ENCODE measurements around the gene EEF2KMT. TPM values are rescaled to one million over a fixed set of nuclear protein-coding genes. Genes with fewer than 3 reads are reported as not detected.

The EEF2KMT gene
- total and polyA plus RNA-seq, 4 donors, result 4.2 to 11.4 (median 7.3) TPM

DNA sequence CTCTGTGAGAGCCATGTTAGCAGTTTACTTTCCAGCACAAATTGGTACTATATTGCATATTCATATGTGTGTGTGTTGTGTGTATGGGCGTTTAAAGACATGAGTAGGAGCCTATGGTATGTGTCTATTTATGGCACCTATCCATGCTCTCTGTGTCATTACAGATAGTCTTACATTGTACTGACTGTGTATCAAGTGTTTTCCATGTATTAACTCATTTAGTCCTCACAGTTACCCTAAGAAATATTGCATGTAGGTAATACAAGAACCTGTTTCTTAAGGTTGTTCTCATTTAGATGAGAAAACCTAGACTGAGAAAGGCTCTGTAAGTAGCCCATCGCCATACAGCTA, 24.3 kb downstream of the EEF2KMT start:
- 94% methylated on average over 2 of the region's 2 CpGs for WGBS
- DNase-seq (ENCODE audit: low spot score), result no peak
- H3K9ac ChIP-seq (ENCODE audit: low read depth in 1 of 2, low read length in 2 of 2), result no peak overlapping the region
- TF ChIP-seq, protein P1, sequence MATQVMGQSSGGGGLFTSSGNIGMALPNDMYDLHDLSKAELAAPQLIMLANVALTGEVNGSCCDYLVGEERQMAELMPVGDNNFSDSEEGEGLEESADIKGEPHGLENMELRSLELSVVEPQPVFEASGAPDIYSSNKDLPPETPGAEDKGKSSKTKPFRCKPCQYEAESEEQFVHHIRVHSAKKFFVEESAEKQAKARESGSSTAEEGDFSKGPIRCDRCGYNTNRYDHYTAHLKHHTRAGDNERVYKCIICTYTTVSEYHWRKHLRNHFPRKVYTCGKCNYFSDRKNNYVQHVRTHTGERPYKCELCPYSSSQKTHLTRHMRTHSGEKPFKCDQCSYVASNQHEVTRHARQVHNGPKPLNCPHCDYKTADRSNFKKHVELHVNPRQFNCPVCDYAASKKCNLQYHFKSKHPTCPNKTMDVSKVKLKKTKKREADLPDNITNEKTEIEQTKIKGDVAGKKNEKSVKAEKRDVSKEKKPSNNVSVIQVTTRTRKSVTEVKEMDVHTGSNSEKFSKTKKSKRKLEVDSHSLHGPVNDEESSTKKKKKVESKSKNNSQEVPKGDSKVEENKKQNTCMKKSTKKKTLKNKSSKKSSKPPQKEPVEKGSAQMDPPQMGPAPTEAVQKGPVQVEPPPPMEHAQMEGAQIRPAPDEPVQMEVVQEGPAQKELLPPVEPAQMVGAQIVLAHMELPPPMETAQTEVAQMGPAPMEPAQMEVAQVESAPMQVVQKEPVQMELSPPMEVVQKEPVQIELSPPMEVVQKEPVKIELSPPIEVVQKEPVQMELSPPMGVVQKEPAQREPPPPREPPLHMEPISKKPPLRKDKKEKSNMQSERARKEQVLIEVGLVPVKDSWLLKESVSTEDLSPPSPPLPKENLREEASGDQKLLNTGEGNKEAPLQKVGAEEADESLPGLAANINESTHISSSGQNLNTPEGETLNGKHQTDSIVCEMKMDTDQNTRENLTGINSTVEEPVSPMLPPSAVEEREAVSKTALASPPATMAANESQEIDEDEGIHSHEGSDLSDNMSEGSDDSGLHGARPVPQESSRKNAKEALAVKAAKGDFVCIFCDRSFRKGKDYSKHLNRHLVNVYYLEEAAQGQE (IDR thresholded peaks at IDR 0.05), result no peak
- TF ChIP-seq, protein P2, sequence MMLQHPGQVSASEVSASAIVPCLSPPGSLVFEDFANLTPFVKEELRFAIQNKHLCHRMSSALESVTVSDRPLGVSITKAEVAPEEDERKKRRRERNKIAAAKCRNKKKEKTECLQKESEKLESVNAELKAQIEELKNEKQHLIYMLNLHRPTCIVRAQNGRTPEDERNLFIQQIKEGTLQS (IDR thresholded peaks at IDR 0.05), result no peak
- TF ChIP-seq RAD21 (IDR thresholded peaks at IDR 0.05) (no peak), GABPA (IDR thresholded peaks at IDR 0.05 in 1 of 2, conservative IDR thresholded peaks at IDR 0.05 in 1 of 2) (no peak), FOXA2 (IDR thresholded peaks at IDR 0.05) (no peak), EGR1 (IDR thresholded peaks at IDR 0.05; ENCODE audit: low read depth in 2 of 2) (no peak), JUND (IDR thresholded peaks at IDR 0.05) (no peak), HNF4G (IDR thresholded peaks at IDR 0.05) (no peak)
- TF ChIP-seq, protein P3, sequence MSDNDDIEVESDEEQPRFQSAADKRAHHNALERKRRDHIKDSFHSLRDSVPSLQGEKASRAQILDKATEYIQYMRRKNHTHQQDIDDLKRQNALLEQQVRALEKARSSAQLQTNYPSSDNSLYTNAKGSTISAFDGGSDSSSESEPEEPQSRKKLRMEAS (IDR thresholded peaks at IDR 0.05), result no peak
- TF ChIP-seq, protein P4, sequence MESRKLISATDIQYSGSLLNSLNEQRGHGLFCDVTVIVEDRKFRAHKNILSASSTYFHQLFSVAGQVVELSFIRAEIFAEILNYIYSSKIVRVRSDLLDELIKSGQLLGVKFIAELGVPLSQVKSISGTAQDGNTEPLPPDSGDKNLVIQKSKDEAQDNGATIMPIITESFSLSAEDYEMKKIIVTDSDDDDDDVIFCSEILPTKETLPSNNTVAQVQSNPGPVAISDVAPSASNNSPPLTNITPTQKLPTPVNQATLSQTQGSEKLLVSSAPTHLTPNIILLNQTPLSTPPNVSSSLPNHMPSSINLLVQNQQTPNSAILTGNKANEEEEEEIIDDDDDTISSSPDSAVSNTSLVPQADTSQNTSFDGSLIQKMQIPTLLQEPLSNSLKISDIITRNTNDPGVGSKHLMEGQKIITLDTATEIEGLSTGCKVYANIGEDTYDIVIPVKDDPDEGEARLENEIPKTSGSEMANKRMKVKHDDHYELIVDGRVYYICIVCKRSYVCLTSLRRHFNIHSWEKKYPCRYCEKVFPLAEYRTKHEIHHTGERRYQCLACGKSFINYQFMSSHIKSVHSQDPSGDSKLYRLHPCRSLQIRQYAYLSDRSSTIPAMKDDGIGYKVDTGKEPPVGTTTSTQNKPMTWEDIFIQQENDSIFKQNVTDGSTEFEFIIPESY (IDR thresholded peaks at IDR 0.05), result no peak
- no peak overlapping the region for H3K4me3 ChIP-seq (ENCODE audit: low read depth in 1 of 3, low read length in 3 of 3)
- peaks cover 6 to 20% (median 15%) of the 10 kb centered on the region in 4 donors for H3K36me3 ChIP-seq (ENCODE audit: control insufficient read depth in 4 of 4, insufficient read depth in 3 of 4, low read depth in 1 of 4, low read length in 3 of 4)
- no peaks in the 10 kb centered on the region for H3K27me3 ChIP-seq (ENCODE audit: control insufficient read depth in 4 of 4, insufficient read depth in 4 of 4, low read length in 3 of 4)
- H3K27ac ChIP-seq (ENCODE audit: low read depth in 1 of 2, low read length in 2 of 2), result no peak overlapping the region
- H3K4me1 ChIP-seq (ENCODE audit: control insufficient read depth in 4 of 4, insufficient read depth in 4 of 4, low read length in 3 of 4), result peaks cover 1 to 19% (median 8%) of the 10 kb centered on the region in 4 donors
- no peaks in the 10 kb centered on the region for H3K9me3 ChIP-seq (ENCODE audit: control insufficient read depth in 4 of 4, low read length in 3 of 4)

DNA sequence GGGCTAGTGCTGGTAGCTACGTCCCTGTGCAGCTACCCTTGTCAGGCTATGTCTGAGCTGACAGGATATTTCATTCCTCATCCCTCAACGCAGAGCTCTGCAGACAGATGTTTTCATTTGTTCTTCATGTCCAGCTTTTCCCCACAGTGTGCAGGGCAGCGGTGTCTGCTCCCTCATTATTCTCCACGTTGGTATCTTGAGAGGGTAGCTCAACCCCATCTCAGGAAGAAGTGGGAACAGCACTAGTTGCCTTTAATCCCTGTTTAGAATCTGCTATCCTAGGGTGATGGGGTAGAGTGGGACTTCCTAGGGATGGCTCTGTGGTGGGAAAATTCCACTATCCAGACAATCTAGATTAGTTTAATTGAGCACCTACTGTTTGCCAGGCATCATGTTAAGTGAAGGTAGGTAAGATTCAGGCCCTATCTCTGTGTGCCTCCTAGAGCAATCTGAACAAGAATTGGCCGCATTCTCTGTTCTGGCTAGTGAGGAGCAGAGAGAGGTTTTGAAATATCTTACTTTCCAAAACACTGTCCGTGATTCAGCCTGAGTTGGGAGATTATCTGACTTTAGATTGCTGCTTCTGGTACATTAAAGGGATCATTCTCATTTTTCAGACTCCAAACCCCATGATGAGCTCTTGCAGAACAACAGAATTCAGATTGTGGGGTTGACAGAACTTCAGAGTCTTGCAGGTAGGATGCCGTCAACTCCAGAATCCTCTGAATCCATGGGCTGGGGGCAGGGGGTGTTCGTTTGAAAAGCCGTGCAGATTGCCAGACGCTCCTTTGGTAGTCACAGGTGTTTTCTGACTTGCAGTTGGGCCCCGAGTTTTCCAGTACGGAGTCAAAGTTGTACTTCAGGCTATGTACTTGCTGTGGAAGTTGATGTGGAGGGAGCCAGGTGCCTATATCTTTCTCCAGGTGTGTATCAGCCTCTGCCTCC, 25.0 kb downstream of the EEF2KMT start:
- no peak for TF ChIP-seq SP1 (IDR thresholded peaks at IDR 0.05)
- TF ChIP-seq TAF1 (conservative IDR thresholded peaks at IDR 0.05), result no peak
- TF ChIP-seq, protein P4 (IDR thresholded peaks at IDR 0.05), result no peak
- no peak for TF ChIP-seq HNF4A (conservative IDR thresholded peaks at IDR 0.05)
- no peak for TF ChIP-seq NR2F2 (IDR thresholded peaks at IDR 0.05)
- TF ChIP-seq FOXA1 (IDR thresholded peaks at IDR 0.05), result no peak
- TF ChIP-seq HNF4G (IDR thresholded peaks at IDR 0.05), result no peak
- TF ChIP-seq, protein P3 (IDR thresholded peaks at IDR 0.05), result no peak
- Histone ChIP-seq H3K4me3 (ENCODE audit: low read depth in 1 of 3, low read length in 3 of 3) (peak overlapping the region; percentile 75 to 93 (median 83)), H3K36me3 (ENCODE audit: control insufficient read depth in 4 of 4, insufficient read depth in 3 of 4, low read depth in 1 of 4, low read length in 3 of 4) (peaks cover 6 to 18% (median 14%) of the 10 kb centered on the region in 4 donors), H3K4me1 (ENCODE audit: control insufficient read depth in 4 of 4, insufficient read depth in 4 of 4, low read length in 3 of 4) (peaks cover 1 to 19% (median 8%) of the 10 kb centered on the region in 4 donors), H3K27ac (ENCODE audit: low read depth in 1 of 2, low read length in 2 of 2) (peak overlapping the region; percentile 44 to 78), H3K27me3 (ENCODE audit: control insufficient read depth in 4 of 4, insufficient read depth in 4 of 4, low read length in 3 of 4) (no peaks in the 10 kb centered on the region), H3K9me3 (ENCODE audit: control insufficient read depth in 4 of 4, low read length in 3 of 4) (no peaks in the 10 kb centered on the region), H3K9ac (ENCODE audit: low read depth in 1 of 2, low read length in 2 of 2) (peak overlapping the region in 1 of 2 donors; percentile 75)
- 67% methylated on average over 12 of the region's 12 CpGs for WGBS
- no peak for DNase-seq (ENCODE audit: low spot score)
